HUES6 (cell line): Measurements from ENCODE around the gene BAIAP3.

Experiments used
- H3K27ac ChIP-seq: 2 replicates; pipeline ENCODE4 v1.7.0; 2013; ENCODE audit warnings: low read depth, mild to moderate bottlenecking, low read length, inconsistent platforms
- H3K27me3 ChIP-seq: 2 replicates; pipeline ENCODE4 v1.6.1; 2013; ENCODE audit warnings: low read length; ENCODE audit not compliant: control insufficient read depth, insufficient read depth
- H3K36me3 ChIP-seq: 2 replicates; pipeline ENCODE4 v1.6.1; 2013; ENCODE audit warnings: low read length; ENCODE audit not compliant: control insufficient read depth, insufficient read depth
- H3K4me1 ChIP-seq: 2 replicates; pipeline ENCODE4 v1.6.1; 2013; ENCODE audit warnings: low read length; ENCODE audit not compliant: control insufficient read depth, insufficient read depth
- H3K4me3 ChIP-seq: 2 replicates; pipeline ENCODE4 v1.5.1; 2013; ENCODE audit warnings: low read depth, low read length
- H3K9ac ChIP-seq: one replicate; pipeline ENCODE4 v1.6.1; 2013; ENCODE audit warnings: mild to moderate bottlenecking, low read length
- H3K9me3 ChIP-seq: 2 replicates; pipeline ENCODE4 v1.6.1; 2013; ENCODE audit warnings: low read depth, low read length; ENCODE audit not compliant: control insufficient read depth, insufficient read depth

BAIAP3 gene

DNA sequence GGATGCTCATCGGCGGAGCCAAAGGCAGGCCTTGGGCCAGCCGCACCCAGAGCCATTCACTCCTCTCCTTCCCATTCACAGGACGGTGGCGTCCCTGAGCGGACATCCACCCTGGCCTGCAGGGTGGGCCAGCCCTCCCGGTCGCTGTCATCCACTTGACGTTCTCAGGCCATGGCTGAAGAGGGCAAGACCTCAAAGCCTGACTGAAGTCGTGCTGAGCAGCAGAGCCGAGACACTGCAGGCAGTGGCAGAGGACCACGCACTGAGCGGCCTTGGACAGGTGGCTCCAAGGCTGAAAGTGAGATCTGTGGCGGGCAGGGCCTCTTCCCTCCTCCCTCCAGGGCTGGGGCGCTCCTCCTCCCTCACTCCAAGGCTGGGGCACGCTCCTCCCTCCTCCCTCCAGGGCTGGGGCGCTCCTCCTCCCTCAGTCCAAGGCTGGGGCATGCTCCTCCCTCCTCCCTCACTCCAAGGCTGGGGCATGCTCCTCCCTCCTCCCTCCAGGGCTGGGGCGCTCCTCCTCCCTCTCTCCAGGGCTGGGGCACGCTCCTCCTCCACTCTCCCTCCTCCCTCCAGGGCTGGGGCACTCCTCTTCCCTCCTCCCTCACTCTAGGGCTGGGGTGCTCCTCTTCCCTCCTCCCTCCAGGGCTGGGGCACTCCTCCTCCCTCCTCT is 42.4 kb downstream of the BAIAP3 start:
- Histone ChIP-seq H3K4me1 (peaks cover 16% of the 10 kb centered on the region), H3K9ac (no peak overlapping the region), H3K36me3 (peaks cover 20% of the 10 kb centered on the region), H3K27me3 (no peaks in the 10 kb centered on the region), H3K9me3 (no peaks in the 10 kb centered on the region), H3K4me3 (no peak overlapping the region), H3K27ac (no peak overlapping the region)

DNA sequence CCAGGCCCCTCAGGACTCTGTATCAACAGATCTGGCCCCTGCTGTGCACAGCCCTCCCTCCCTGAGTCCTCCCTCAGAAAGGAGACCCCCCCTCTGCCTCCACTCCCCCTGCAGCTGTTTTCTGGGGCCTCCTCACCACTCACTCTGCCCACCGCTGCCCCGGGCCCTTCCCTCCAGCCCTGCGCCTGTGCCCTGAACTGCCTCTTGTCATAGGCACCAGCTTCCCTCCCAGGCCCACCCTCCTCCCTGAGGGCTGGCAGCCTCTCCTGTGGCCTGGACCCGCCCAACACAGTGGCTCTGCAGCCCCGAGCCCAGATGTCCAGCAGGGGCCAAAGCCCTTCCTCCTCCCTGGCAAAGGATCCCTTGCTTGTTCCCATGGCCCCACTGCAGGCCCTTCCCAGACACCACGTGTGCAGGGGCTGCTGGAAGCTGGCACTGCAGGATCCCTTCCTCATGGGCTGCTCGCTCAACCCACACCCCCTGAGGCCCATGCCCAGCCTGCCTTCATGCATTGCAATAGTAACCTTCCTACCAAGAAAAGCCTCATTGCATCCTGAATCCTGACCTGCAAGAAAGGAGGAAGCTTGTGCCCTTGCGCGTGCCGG is 44.1 kb downstream of the BAIAP3 start:
- Histone ChIP-seq H3K27me3 (no peaks in the 10 kb centered on the region), H3K9ac (no peak overlapping the region), H3K27ac (no peak overlapping the region)

DNA sequence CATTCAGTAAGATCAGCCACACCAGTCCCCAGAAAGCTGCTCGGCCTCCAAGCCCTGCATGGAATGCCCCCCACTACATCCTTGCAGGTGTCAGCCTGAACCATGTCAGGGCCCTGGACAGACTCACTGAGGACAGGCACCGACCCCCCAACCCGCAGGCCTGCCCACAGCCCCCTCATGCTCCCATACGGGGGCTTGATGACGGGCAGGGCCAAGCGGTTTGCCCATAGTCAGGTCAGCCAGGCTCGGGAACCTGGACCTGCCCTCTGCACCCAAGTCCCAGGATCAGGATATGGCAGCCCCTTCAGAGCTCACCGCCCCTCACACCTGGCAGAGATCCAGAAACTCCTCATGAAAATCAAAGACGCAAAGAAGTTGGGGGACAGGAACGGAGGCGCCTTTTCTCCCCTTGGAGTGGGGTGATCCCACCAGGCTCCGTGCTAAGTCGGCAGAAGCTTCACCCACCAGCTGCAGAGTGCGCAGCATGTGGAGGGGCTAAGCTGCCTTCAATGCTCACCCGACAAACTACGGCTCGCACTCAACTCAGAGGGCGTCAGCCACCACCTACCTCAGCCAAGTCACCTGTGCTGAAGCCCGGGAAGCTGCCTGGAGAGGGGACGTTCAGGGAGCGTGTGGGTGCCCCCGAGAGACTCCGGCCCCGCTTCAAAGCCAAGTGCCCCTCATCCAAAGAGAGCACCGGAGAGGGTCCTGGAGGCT is 44.8 kb downstream of the BAIAP3 start:
- peak overlapping the region; percentile 86 for H3K4me3 ChIP-seq
- peaks cover 16% of the 10 kb centered on the region for H3K4me1 ChIP-seq
- H3K36me3 ChIP-seq: peaks cover 17% of the 10 kb centered on the region
- peak overlapping the region; percentile 97 for H3K9ac ChIP-seq
- H3K9me3 ChIP-seq: no peaks in the 10 kb centered on the region
- no peaks in the 10 kb centered on the region for H3K27me3 ChIP-seq
- H3K27ac ChIP-seq: peak overlapping the region; percentile 99; the same call in 1 of the 2 replicates

More for the DNA sequence above, 44.1 kb downstream of the BAIAP3 start:
- Histone ChIP-seq H3K36me3 (peaks cover 16% of the 10 kb centered on the region), H3K9me3 (no peaks in the 10 kb centered on the region), H3K4me3 (peak overlapping the region; percentile 86), H3K4me1 (peaks cover 16% of the 10 kb centered on the region)

DNA sequence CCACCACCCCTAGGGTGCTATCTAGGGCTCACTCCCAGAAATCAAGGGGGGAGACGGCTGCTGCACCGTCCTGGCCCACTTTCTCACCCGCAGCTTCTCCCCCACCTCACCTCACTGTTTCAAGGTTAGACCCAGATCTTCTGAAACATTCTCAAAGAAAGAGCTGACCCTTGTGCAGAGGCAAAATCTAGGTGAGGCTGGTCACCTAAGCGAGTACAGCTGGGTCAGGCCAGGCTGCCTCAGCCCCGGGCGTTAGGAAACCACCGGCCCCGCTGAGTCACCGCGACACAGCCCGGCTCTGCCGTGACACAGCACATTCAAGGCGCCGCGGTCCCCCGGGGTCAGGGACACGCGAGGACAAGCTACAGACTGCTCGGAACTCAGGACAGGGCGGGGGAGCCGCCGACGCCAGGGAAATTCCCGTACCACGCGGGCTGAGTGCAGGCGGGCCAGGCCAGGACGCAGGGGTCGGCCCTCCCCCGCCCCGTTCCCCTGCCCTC is 45.4 kb downstream of the BAIAP3 start:
- H3K4me1 ChIP-seq: peaks cover 16% of the 10 kb centered on the region
- no peaks in the 10 kb centered on the region for H3K9me3 ChIP-seq
- peak overlapping the region; percentile 86 for H3K4me3 ChIP-seq
- H3K27ac ChIP-seq: peak overlapping the region; percentile 99
- no peaks in the 10 kb centered on the region for H3K27me3 ChIP-seq
- peaks cover 20% of the 10 kb centered on the region for H3K36me3 ChIP-seq
- H3K9ac ChIP-seq: peak overlapping the region; percentile 97

DNA sequence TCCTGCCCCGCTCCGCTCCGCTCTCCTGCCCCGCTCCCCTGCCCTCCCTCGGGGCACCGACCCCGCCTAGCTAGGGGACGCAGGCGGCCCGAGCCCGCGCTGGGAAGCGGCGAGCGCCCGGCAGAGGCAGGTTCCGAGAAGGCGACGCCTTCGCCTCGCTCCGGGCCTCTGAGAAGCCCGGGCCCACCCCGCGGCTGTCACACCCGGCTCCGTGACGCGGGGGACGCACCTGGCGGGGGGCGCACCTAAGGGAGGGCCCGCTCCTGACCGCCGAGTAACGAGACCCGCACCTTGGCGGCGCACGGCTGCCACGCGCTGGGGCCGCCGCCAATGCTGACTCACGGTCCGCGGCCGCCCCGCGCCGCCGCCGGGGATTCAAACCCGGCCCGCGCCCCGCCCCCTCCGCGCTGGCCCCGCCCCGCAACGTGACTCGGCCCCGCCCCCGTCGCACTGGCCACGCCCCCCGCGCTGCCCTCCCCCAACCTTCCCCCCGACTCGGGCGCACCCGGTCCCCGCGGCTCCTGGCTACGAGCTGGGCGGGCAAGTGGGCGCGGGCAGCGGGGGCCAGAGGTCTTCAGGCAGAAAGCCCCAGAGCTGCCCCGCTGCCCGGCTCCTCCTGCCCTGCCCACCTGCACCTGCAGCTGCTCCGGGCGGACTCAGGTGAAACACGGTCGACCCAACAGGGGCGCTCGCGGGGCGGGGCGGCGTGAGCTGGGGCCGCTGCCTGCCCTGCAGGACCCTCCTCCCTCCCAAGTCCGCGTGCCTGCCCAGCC is 46.0 kb downstream of the BAIAP3 start:
- peak overlapping the region; percentile 97 for H3K9ac ChIP-seq
- peak overlapping the region; percentile 86 for H3K4me3 ChIP-seq
- peaks cover 20% of the 10 kb centered on the region for H3K36me3 ChIP-seq
- peaks cover 16% of the 10 kb centered on the region for H3K4me1 ChIP-seq
- H3K27ac ChIP-seq: peak overlapping the region; percentile 99
- H3K9me3 ChIP-seq: no peaks in the 10 kb centered on the region
- no peaks in the 10 kb centered on the region for H3K27me3 ChIP-seq

DNA sequence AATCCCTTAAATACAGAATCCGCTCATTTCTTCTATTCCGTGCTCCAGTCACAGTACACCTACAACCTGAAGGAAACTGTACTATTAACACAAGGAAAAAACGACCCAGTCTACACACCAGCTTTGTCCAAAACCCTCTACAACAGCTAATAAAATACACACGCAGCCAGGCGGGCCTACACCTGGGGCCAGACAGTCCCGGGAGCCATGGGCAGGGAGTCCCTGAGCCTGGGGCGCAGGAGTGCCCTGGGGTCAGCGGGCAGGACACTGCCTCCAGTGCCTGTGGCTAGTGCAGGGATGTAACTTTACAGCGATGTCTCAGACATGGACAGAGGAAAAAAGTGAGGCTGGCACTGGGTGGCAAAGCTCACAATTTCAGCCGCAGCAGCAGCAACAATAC is 46.8 kb downstream of the BAIAP3 start:
- Histone ChIP-seq H3K4me3 (peak overlapping the region; percentile 86), H3K36me3 (peaks cover 22% of the 10 kb centered on the region), H3K4me1 (peaks cover 16% of the 10 kb centered on the region), H3K27me3 (no peaks in the 10 kb centered on the region), H3K27ac (no peak overlapping the region), H3K9ac (no peak overlapping the region), H3K9me3 (no peaks in the 10 kb centered on the region)

DNA sequence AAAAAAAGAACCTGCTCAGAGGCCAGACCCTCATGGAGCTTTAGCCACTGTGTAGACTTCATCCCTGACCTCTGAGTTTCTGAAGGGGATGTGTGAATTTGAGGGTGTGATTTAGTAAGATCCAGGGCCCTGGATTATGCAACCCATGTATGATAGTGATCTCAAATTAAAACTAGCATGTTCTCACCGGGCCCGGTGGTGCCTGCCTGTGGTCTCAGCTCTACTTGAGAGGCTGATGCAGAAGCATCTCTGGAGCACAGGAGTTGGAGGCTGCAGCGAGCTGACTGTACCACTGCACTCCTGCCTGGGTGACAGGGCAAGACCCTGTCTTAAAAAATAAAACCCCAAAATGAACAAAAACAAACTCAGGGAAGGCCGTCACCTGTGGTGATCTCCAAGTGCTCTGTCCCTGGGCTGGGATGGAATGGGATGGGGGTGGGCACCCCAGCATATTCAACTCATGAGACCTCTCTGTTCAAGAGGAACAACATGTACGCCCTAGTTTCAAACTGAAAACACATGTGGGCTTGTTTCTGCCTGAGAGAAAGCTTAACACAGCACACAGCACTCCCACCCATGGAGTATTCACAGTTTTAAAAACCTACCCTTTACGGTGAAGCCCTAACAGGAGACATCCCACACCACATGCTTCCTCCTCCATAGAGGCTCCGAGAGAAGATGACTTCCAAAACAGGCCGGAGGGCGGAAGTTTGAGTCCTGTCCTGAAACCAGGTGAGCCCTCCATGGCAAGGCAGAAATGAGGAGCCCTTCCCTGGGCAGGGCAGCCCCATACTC is 48.4 kb downstream of the BAIAP3 start:
- no peak overlapping the region for H3K9ac ChIP-seq
- H3K4me1 ChIP-seq: peaks cover 16% of the 10 kb centered on the region
- H3K9me3 ChIP-seq: no peaks in the 10 kb centered on the region
- no peaks in the 10 kb centered on the region for H3K27me3 ChIP-seq
- H3K36me3 ChIP-seq: peaks cover 11% of the 10 kb centered on the region; the same call in 1 of the 2 replicates
- no peak overlapping the region for H3K27ac ChIP-seq
- H3K4me3 ChIP-seq: no peak overlapping the region

DNA sequence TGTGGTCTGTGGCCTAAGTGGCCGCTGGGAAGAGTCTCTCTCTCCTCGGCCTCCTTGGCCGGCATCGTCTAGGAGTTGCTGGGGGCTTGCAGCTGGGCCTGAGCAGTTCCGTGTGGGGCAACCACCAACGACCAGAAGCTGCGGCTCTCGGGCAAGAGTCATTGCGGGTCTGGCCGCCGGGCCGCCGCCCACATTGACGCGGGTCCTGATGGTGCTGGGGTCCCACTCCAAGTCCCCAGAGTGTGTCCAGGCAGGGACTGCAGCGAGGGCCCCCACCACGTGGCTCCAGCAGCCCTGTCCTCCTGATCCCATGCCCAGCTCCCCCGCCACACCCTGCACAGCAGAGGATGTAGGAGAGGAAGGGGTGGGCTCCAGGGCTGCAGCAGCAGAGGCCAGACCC is 50.1 kb downstream of the BAIAP3 start:
- Histone ChIP-seq H3K27ac (no peak overlapping the region), H3K27me3 (no peaks in the 10 kb centered on the region), H3K4me1 (peaks cover 6% of the 10 kb centered on the region), H3K4me3 (no peak overlapping the region), H3K36me3 (peaks cover 14% of the 10 kb centered on the region), H3K9me3 (no peaks in the 10 kb centered on the region), H3K9ac (no peak overlapping the region)

DNA sequence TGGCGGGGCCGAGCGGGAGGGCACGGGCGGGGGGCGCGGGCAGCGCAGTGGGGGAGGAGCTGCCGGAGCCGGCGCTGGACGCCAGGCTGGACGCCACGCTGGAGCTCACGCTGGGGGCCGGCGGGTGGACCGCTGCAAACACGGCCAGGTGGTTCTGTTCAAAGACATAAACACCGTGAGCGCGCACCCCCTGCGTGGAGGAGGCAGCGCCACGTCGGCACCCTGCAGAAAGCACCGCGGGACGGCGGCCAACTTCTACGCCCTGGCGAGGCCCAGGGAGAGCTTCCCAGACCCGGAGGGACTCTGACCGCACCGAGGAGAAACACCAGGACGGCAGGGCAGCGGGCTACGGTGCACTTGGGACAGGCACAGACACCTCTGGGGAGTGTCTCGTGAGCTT is 51.8 kb downstream of the BAIAP3 start:
- Histone ChIP-seq H3K36me3 (peaks cover 23% of the 10 kb centered on the region), H3K27ac (no peak overlapping the region)

DNA sequence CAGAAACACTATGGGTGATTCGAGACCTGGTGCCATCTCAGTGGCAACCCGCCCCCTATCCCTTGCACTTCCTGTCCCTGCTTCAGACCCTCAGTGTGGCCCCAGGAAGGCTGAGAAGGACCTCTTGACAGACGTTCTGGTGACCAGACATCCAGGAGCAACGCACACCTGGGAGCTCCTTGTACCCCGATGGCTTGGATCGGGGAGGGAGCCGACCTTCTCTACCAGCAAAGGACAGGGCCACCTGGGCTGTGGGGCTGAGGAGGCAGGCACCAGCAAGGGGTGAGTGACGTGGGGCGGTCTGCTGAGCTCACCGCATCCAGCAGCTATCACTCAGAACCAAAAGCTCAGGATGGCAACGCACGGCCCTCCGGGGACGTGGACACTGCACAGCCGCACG is 53.9 kb downstream of the BAIAP3 start:
- H3K27ac ChIP-seq: no peak overlapping the region
- H3K9ac ChIP-seq: no peak overlapping the region

More for the DNA sequence above, 51.8 kb downstream of the BAIAP3 start:
- Histone ChIP-seq H3K9ac (no peak overlapping the region), H3K4me3 (no peak overlapping the region), H3K9me3 (no peaks in the 10 kb centered on the region), H3K27me3 (no peaks in the 10 kb centered on the region), H3K4me1 (peaks cover 2% of the 10 kb centered on the region)

More for the DNA sequence above, 53.9 kb downstream of the BAIAP3 start:
- Histone ChIP-seq H3K27me3 (no peaks in the 10 kb centered on the region), H3K36me3 (peaks cover 29% of the 10 kb centered on the region), H3K9me3 (no peaks in the 10 kb centered on the region), H3K4me1 (no peaks in the 10 kb centered on the region), H3K4me3 (no peak overlapping the region)
